SK-N-SH treated with all-trans-retinoic acid at 6 μM for 48 hours (cell line): ENCODE results near the gene TSPAN9.

Experiments
- ARNTL ChIP-seq: fragments of 450-650 bp; formaldehyde crosslinking; IDR thresholded peaks from 2 replicates; pipeline ENCODE4 v1.5.0; 2020; ENCODE audit warnings: low read depth, mild to moderate bottlenecking, moderate library complexity, borderline replicate concordance
- OSR1 ChIP-seq: fragments of 250-450 bp; sonication (Bioruptor Pico); IDR thresholded peaks from 2 replicates; pipeline ENCODE4 v1.8.0; 2022; ENCODE audit warnings: moderate library complexity, mild to moderate bottlenecking, inconsistent platforms
- PATZ1 ChIP-seq: fragments of 250-450 bp; sonication (Bioruptor Pico); IDR thresholded peaks from 2 replicates; pipeline ENCODE4 v1.8.0; 2020; ENCODE audit warnings: mild to moderate bottlenecking, moderate library complexity, borderline replicate concordance
- PPARA ChIP-seq: fragments of 250-450 bp; sonication (Bioruptor Pico); IDR thresholded peaks from 2 replicates; pipeline ENCODE4 v1.5.0; 2020; ENCODE audit warnings: mild to moderate bottlenecking, borderline replicate concordance
- TSHZ2 ChIP-seq: fragments of 250-450 bp; sonication (Bioruptor Pico); IDR thresholded peaks from 2 replicates; pipeline ENCODE4 v1.5.0; 2020; ENCODE audit warnings: mild to moderate bottlenecking, moderate library complexity

GRCh38 chr12:3145546-3146310, 68.5 kb downstream of the TSPAN9 start:
- TF ChIP-seq PATZ1 (CRISPR knock-in tag) (no peak), TSHZ2 (no peak), ARNTL (CRISPR knock-in tag) (no peak), PPARA (no peak), OSR1 (CRISPR knock-in tag) (no peak)
